GM18498 (cell line): ENCODE results near the gene TIMM8A.

Experiments used
- ATAC-seq: cut with Tn5 transposase; IDR thresholded peaks from one replicate; pipeline ENCODE4 v1.9.1; 2021; ENCODE audit warnings: mild to moderate bottlenecking, moderate library complexity; ENCODE audit not compliant: unreplicated experiment

TIMM8A gene, protein sequence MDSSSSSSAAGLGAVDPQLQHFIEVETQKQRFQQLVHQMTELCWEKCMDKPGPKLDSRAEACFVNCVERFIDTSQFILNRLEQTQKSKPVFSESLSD

GRCh38 chrX:101348452-101349192 is at the start of gene TIMM8A:
Gene TIMM8A, minus strand, starts transcription at chrX:101348742. Its CDS starts 78 bp downstream, at chrX:101348664.
- ATAC-seq: peak; percentile 99

- ATAC-seq: no peak
Observed at GRCh38 chrX:101397779-101398178, 49.2 kb upstream of the TIMM8A start.

- no peak for ATAC-seq
Observed at GRCh38 chrX:101395789-101396188, 47.2 kb upstream of the TIMM8A start.

DNA sequence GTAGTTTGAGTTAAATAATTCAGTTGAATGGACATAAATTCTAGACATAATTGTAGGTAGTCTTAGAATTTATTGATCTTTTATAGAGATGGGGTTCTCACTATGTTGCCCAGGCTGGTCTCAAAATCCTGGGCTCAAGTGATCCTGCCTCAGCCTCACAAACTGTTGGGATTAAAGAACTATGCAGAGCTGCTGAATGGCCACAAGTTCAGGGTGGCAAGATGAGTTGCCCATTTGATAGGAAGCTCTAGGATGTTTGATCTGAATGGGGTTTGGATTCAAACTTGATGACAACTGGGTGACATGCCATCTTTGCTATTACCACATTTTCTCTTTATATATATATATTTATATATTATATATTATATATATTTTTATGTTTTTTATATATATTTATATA is 45.8 kb upstream of the TIMM8A start:
- no peak for ATAC-seq

DNA sequence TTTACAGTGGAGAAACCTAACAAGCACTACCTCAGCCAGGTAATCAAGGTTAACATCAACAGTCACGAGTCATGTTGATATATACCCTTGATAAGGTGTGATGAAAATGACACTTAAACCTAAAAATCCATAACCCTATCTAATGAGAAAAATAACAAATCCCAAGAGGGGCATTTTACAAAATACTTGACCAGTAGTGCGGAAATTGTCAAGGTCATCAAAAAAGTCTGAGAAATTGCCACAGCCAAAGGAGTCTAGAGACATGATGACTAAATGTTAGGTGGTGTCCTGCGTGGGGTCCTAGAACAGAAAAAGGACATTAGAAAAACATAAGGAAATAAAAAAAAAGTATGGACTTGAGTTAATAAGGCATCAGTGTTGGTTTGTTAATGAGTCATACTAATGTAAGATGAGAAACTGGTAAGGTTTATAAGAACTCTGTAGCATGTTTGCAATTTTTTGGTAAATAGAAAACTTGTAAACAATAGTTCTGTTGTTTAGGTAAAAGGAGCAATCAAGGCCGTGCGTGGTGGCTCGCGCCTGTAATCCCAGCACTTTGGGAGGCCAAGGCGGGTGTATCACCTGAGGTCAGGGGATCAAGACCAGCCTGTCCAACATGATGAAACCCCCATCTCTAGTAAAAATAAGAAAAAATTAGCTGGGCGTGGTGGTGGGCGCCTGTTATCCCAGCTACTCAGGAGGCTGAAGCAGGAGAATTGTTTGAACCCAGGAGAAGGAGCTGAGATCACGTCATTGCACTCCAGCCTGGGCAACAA is 45.2 kb upstream of the TIMM8A start:
- ATAC-seq: no peak

DNA sequence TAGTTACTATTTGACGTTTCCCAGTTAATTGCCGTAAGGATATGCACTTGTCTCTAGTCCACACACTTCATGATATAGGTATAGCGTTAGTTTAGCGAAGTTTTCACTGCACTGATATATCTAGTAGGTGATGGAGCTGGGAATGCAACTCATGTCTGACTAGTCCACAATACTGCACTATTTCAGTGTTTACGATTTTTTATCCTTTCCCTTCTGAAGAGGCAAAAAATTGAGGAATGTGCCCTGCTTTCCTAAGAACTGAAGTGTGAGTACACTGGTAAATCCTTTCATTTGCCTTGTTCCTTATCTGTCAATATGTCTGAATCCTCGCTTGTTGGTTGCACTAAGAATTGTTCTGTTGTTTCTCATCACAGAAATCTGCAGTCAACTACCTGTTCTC is 43.3 kb upstream of the TIMM8A start:
- ATAC-seq: no peak

DNA sequence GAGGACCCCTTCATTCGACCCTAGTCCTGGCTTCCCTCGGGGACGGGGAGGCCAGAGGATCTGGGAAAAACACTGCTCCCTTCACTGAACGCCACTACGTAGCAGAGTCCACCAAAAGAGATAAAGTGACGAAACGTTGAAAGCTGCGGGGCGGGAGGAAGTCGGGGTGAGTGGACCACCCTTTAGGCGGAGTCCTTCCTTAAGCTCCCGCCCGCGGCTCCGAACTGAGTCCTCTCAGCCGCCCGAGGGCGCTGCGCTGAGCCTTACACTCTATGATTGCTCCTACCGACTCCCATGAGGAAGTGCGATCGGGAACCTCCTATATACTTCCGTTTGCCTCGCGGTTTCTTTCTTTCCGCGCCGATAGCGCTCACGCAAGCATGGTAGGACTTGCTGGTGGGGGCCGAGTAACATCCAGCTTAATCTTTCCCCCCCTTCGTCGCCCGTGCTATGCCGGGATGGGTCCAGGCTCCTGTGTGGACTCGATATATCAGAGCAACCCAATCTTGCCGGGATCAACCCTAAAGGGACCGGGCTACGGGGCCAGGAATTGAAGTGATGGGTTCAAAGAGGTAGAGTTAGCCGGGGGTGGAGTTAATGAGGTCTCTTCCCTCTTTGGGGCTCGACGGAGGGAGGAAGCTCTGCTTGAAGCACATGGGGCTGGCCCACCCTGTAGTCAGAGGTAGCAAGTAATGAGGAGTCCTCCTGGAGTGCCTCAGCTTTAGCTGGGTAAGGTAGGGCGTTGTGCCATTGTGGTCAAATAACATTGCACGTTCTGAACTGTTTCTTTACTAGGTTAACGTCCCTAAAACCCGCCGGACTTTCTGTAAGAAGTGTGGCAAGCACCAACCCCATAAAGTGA is 42.4 kb upstream of the TIMM8A start, which contains the start of gene RPL36A:
Gene RPL36A, plus strand, starts transcription at position 348 of the 862 bp plus-strand sequence. Its CDS starts 33 bp downstream, at position 381.
- ATAC-seq: peak; percentile 87

GRCh38 chrX:101388604-101389003 is 40.1 kb upstream of the TIMM8A start:
- no peak for ATAC-seq

DNA sequence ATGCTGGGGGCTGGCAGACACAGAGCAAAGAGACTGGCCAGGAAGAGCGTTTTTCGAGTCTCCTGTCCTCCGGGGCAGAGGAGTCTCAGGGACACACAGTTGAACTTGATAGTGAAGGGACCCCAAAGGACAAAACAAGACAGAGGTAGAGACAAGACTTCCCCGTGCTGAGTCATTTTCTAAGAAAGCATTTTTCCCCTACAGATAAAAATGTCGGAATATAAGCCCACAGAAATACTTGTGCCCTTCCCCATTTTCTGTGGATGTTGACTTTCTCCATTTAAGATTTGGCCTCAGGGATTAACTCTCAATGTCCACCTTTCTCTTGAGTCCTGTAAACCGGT is 38.0 kb upstream of the TIMM8A start:
- ATAC-seq: no peak

- peak; percentile 67 for ATAC-seq
Observed at GRCh38 chrX:101385795-101386541, 37.4 kb upstream of the TIMM8A start, which contains the start of gene BTK. Gene BTK, minus strand, starts transcription at chrX:101386191. Its CDS starts 10,907 bp downstream, at chrX:101375284.

DNA sequence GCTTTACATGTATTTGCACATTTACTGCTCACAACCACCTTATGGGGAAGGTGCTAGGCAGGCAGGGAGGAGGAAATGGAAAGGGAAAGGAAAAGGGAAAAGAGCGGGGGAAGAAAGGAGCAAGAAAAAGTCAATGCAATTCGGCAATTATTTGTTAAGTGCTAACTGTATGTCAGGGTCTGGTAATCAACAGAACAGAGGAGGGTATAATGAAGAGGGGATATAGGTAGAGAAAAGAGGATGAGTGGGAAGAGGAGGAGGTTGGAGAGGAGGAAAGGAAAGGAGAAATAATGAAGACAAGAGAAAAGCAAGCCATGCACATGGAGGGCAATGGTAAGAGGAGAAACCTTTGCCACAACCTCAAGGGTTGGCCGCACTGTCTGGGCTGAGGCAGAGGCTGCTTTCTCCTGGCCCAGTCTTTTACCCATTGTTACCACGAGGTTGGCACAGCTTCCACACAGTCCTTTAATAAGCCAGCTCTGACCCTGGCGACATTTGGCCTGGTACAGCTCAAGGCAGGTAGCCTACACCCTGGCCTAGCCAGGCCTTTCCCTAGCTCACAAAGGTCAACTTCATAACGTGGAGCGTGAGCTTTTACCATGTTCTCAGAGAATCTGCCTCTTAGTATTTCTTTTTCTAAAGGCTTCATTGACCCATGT is 36.6 kb upstream of the TIMM8A start:
- no peak for ATAC-seq

- ATAC-seq: peak; percentile 74
Observed at GRCh38 chrX:101383679-101384205, 35.2 kb upstream of the TIMM8A start.

- no peak for ATAC-seq
Observed at GRCh38 chrX:101377547-101377946, 29.0 kb upstream of the TIMM8A start.

GRCh38 chrX:101370888-101371504 is 22.5 kb upstream of the TIMM8A start:
- peak; percentile 74 for ATAC-seq

- no peak for ATAC-seq
Observed at GRCh38 chrX:101369687-101370086, 21.1 kb upstream of the TIMM8A start.

DNA sequence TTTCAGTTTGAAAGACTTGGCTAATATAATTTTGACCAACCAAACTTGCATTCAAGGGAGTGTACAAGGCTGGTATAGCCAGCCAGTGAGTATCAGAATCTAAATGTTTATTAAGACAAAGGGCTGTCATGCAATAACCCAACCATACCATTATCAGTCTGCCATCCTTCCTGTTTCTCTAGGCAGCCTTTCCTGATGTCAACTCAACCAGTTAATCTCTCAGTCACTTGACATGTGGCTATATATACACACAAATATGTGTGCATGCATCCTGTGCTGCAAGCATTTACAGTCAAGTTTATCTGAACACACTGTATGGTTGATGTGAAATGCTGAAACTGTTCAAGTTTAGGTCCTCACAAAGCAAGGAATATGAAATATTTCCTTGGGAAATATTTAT is 20.3 kb upstream of the TIMM8A start:
- ATAC-seq: no peak

DNA sequence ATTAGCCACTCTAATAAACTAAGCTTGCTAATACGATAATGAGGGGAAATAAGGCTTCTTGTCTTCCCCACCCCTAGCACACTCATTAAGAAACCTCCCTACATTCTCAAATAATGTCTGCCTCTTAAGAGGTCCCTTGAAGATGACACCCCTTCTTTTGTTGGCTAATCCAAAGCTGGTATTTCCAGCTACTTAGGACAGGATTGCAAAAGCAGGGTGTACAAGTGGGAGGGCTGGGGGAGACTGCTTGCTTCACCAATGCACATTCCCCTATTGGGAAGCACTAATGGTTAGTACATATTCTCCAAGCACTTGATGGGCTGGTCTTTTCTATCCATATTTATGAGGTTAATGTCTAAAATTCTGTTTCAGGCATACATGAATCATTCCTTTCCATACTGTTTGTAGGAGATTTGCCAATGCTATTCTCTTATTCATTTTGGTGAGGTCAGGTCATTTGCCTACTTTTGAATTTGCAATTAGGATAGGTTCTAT is 16.8 kb upstream of the TIMM8A start:
- no peak for ATAC-seq

DNA sequence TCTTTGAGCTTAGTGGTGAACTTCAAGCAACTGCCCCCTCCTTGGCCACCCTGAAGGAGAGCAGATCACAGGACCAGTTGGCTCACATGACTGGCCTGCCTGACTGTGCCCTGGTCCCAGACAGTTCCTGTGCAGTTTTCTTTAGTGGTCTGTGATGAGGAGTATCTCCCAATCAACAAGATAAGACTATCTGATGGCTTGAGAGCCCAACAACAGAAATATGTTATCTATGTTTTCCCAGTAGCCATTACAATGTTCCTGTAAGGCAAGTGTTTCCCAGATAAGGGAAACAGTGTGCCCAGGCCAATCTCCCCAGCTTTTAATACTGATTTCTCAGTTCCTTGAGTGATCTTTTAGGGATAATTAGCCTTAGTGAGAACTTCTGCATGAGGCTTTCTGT is 14.2 kb upstream of the TIMM8A start:
- no peak for ATAC-seq

GRCh38 chrX:101362116-101362515 is 13.6 kb upstream of the TIMM8A start:
- no peak for ATAC-seq
